ENCODE data around the gene ATP13A2.

DNA sequence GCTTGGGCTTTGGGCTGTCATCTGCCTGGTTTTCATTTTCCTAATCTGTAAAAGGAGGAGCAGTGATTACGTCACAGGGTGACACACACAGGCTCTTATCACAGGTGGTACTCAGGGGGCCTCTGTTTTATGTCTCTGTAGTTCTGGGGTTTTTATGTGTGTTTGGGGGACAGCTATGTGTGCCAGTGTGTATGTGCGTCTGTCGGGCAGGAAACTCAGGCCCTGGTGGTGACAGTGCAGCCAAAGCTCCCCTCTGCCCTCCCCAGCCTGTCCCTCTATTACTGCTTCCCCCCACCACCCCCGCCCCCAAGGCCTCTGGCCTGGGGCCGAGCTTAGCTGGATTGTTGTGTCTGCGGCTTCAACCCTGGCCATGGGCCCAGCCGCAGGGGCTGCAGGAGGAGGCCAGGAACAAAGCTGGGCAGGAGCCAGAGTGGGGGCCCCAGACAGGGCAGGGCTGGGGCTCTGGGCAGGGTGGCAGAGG is 44.6 kb downstream of the ATP13A2 start:
- TF ChIP-seq, protein P1, sequence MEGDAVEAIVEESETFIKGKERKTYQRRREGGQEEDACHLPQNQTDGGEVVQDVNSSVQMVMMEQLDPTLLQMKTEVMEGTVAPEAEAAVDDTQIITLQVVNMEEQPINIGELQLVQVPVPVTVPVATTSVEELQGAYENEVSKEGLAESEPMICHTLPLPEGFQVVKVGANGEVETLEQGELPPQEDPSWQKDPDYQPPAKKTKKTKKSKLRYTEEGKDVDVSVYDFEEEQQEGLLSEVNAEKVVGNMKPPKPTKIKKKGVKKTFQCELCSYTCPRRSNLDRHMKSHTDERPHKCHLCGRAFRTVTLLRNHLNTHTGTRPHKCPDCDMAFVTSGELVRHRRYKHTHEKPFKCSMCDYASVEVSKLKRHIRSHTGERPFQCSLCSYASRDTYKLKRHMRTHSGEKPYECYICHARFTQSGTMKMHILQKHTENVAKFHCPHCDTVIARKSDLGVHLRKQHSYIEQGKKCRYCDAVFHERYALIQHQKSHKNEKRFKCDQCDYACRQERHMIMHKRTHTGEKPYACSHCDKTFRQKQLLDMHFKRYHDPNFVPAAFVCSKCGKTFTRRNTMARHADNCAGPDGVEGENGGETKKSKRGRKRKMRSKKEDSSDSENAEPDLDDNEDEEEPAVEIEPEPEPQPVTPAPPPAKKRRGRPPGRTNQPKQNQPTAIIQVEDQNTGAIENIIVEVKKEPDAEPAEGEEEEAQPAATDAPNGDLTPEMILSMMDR (IDR thresholded peaks at IDR 0.05; ENCODE audit: borderline replicate concordance, extremely low read depth, low read length, poor library complexity, severe bottlenecking), result no peak
- TF ChIP-seq EZH2 (IDR thresholded peaks at IDR 0.05; ENCODE audit: borderline replicate concordance, low read depth, low read length, severe bottlenecking), result no peak

Measured in DND-41 (cell line).